Muscle of leg (tissue), 11 donors: ENCODE data around the gene KCNH4. TPM values are rescaled to one million over a fixed set of nuclear protein-coding genes. Genes with fewer than 3 reads are reported as not detected.

Experiments used
- DNase-seq: peaks from one replicate; pipeline ENCODE4 v3.0.0; 2013
- H3K27ac ChIP-seq: one replicate; pipeline ENCODE4 v1.5.1; 2013; ENCODE audit warnings: mild to moderate bottlenecking, low read length, control low read depth
- H3K27me3 ChIP-seq: one replicate; pipeline ENCODE4 v1.6.1; 2013; ENCODE audit warnings: low read length; ENCODE audit not compliant: control insufficient read depth, insufficient read depth
- H3K36me3 ChIP-seq: one replicate; pipeline ENCODE4 v1.6.1; 2013; ENCODE audit warnings: low read length; ENCODE audit not compliant: control insufficient read depth, insufficient read depth
- H3K4me1 ChIP-seq: one replicate; pipeline ENCODE4 v1.6.1; 2013; ENCODE audit warnings: low read length; ENCODE audit not compliant: control insufficient read depth, insufficient read depth
- H3K4me3 ChIP-seq: one replicate; pipeline ENCODE4 v1.5.1; 2013; ENCODE audit warnings: low read length, control low read depth
- H3K9me3 ChIP-seq: replicated peaks from 2 replicates; pipeline ENCODE4 v1.6.1; 2013; ENCODE audit warnings: low read depth, low read length; ENCODE audit not compliant: control insufficient read depth
- WGBS: methylation state at CpG from one replicate; pipeline ENCODE4 v1.1.5; 2013; ENCODE audit warnings: missing lambda C conversion rate; ENCODE audit not compliant: insufficient coverage; 5-methylcytosine and 5-hydroxymethylcytosine counted together
- polyA plus RNA-seq, 8 donors: library from polyadenylated mRNA; unstranded; fragments of 120-200 nt; gene quantifications; one replicate each; pipeline versions ENCODE4 v1.2.1 to v1.2.3, GENCODE V29; 2013; ENCODE audit warnings: inconsistent platforms in 1 of 8, low replicate concordance in 1 of 8; ENCODE audit not compliant: insufficient read length in 8 of 8, insufficient read depth in 1 of 8
- total RNA-seq: library from RNA; stranded (reverse); fragments of 120-200 nt; gene quantifications from one replicate; pipeline ENCODE4 v1.2.4, GENCODE V29; 2013

Gene KCNH4
- total and polyA plus RNA-seq, 9 donors, result 0.04 to 0.05 (median 0.05) TPM; not detected in 6

DNA sequence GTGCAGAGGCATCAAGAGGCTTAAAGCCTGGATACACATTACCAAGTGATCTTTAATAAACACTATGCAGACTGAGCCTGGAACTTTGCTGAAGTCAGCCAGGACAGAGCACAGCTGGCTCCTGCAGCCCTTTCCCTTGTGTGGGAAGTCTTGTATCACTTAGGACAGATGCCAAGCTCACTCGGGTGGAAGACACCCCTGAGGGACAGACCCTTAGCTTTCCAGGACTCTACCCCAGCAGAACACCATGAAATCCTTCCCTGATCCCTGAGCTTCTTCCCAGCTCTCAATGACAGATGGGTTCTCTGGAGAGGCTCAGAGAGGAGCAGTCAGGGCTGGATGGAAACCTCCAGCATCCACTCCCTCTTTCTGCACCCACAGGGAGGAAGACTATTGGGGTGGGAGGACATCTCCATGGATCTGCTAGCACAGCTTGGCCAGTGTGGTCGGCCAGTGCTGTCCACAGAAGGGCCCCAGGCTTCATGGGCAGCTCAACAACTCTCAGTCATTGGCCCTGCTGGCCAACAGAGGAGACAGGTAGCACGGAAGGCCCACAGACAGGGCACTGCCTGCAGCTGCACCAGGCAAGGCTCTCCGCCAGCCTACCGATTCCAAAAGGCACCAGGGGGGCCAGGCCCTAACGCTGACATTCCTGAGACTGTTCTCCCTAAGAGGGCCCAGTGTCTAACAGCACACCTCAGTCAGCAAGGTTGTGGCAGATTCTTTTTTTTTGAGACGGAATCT, 42.0 kb downstream of the KCNH4 start:
- DNase-seq, result peak; percentile 55
- Histone ChIP-seq H3K36me3 (peaks cover 26% of the 10 kb centered on the region), H3K27me3 (no peaks in the 10 kb centered on the region), H3K9me3 (no peaks in the 10 kb centered on the region), H3K4me3 (no peak overlapping the region), H3K27ac (peak overlapping the region; percentile 22), H3K4me1 (peaks cover 52% of the 10 kb centered on the region)
- 60% methylated on average over 5 of the region's 7 CpGs for WGBS

GRCh38 chr17:42136654-42137051, 44.3 kb downstream of the KCNH4 start:
- Histone ChIP-seq H3K36me3 (peaks cover 19% of the 10 kb centered on the region), H3K27ac (peak overlapping the region; percentile 8), H3K9me3 (no peaks in the 10 kb centered on the region), H3K4me1 (peaks cover 46% of the 10 kb centered on the region), H3K4me3 (no peak overlapping the region), H3K27me3 (no peaks in the 10 kb centered on the region)
- WGBS, result no CpG with 5 or more reads among the region's 3 CpGs
- DNase-seq, result no peak

- Histone ChIP-seq H3K36me3 (peaks cover 16% of the 10 kb centered on the region), H3K4me3 (no peak overlapping the region), H3K27me3 (no peaks in the 10 kb centered on the region), H3K9me3 (no peaks in the 10 kb centered on the region), H3K4me1 (peaks cover 44% of the 10 kb centered on the region), H3K27ac (peak overlapping the region; percentile 8)
- DNase-seq, result peak; percentile 74
- WGBS, result 69% methylated on average over 6 of the region's 15 CpGs
Measured at GRCh38 chr17:42135664-42136653, 45.0 kb downstream of the KCNH4 start.

DNA sequence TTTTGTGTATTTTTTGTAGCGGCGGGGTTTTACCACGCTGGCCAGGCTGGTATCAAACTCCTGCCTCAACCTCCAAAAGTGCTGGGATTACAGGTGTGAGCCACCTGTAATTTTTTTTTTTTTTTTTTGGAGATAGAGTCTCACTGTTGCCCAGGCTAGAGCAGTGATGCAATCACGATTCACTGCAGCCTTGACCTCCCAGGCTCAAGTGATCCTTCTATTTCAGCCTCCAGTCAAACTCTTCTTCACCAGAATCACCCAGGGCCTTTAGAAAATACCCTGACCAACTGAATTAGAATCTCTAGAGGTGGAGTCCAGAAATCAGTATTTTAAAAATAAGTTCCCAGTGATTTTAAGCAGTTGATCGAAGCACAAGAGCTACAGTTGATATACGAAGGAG, 45.8 kb downstream of the KCNH4 start:
- Histone ChIP-seq H3K9me3 (no peaks in the 10 kb centered on the region), H3K27me3 (no peaks in the 10 kb centered on the region), H3K36me3 (peaks cover 19% of the 10 kb centered on the region), H3K27ac (peak overlapping the region; percentile 0), H3K4me1 (peaks cover 51% of the 10 kb centered on the region), H3K4me3 (no peak overlapping the region)
- 100% methylated on average over 1 of the region's 6 CpGs for WGBS
- no peak for DNase-seq

DNA sequence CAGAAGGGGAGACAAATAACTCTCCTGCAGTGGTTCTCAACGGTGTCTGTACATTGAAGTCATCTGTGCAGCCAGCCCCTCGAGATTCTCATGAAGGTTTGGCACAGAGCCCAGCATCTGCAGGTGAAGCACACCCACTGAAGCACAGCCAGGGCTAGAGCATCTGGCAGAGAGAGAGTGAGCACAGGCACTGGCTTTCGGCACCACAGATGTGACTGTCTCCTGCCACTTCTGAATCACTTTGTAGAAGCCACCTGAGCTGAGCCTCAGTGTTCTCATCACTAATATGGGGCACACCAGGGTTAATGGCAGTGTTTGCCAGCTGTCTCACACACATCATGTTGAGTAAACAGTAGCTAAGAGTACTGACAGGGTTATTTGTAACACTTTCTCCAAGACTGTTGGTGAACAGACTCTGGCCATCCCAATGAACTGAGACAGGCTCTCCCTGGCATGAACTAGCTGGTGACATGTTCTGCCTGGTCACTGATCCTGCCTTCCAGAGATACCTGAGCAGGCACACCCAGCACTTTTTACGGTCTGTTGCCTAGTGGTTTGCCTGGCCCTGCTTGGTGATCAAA, 47.4 kb downstream of the KCNH4 start:
- WGBS, result 33% methylated on average over 3 of the region's 4 CpGs
- no peak overlapping the region for H3K4me3 ChIP-seq
- peaks cover 35% of the 10 kb centered on the region for H3K36me3 ChIP-seq
- DNase-seq, result no peak
- H3K27ac ChIP-seq, result peak overlapping the region; percentile 56
- H3K9me3 ChIP-seq, result no peaks in the 10 kb centered on the region
- peaks cover 37% of the 10 kb centered on the region for H3K4me1 ChIP-seq
- no peaks in the 10 kb centered on the region for H3K27me3 ChIP-seq

GRCh38 chr17:42132941-42133340, 48.0 kb downstream of the KCNH4 start:
- no peak overlapping the region for H3K4me3 ChIP-seq

DNA sequence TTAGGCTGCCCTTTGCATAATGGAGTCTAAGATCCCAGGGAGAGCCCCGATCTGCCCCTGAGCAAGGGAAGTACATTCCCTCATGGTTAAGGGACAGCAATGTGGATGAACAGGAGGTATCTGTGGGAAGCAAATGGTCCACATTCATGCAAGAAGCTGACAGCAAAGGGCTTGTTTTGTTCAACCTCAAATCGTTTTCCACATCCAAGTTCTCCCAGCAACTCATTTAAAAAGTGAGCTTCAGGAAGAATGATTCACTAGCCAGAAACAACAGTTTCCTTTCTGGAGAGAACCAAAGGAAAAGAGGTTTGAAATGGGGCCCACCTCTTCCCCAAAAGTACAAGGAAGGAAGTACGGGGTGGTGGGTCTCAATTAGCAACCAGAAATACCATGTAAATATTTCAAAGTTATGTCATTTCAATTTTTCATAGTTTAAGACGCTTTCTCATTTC, 48.9 kb downstream of the KCNH4 start:
- H3K27me3 ChIP-seq, result no peaks in the 10 kb centered on the region
- H3K36me3 ChIP-seq, result peaks cover 47% of the 10 kb centered on the region
- no peak for DNase-seq
- no peak overlapping the region for H3K4me3 ChIP-seq
- 80% methylated on average over 1 of the region's 4 CpGs for WGBS
- H3K4me1 ChIP-seq, result peaks cover 31% of the 10 kb centered on the region
- H3K9me3 ChIP-seq, result no peaks in the 10 kb centered on the region
- H3K27ac ChIP-seq, result peak overlapping the region; percentile 59

More at GRCh38 chr17:42132941-42133340, 48.0 kb downstream of the KCNH4 start:
- Histone ChIP-seq H3K9me3 (no peaks in the 10 kb centered on the region), H3K36me3 (peaks cover 41% of the 10 kb centered on the region), H3K4me1 (peaks cover 31% of the 10 kb centered on the region), H3K27me3 (no peaks in the 10 kb centered on the region), H3K27ac (peak overlapping the region; percentile 56)
- no peak for DNase-seq
- 37% methylated on average over 3 of the region's 3 CpGs for WGBS

DNA sequence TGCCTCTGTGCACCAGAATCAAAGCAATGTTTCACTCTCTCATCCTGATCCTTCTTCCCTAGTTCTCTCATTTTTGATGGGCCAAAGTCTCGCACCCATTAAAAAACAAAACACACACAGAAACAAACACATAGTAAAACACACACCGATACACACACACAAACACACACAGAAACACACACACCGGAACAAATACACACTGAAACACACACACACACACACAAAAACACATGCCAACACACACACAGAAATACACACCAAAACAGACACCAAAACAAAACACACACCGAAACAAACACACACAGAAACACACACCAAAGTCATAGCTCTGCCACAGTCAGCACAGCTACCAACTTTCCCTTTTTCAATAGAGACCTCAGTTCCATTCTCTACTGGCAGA, 49.7 kb downstream of the KCNH4 start:
- 93% methylated on average over 3 of the region's 4 CpGs for WGBS
- DNase-seq, result no peak
- H3K27me3 ChIP-seq, result no peaks in the 10 kb centered on the region
- no peak overlapping the region for H3K4me3 ChIP-seq
- H3K27ac ChIP-seq, result peak overlapping the region; percentile 59
- H3K4me1 ChIP-seq, result peaks cover 27% of the 10 kb centered on the region
- peaks cover 51% of the 10 kb centered on the region for H3K36me3 ChIP-seq
- no peaks in the 10 kb centered on the region for H3K9me3 ChIP-seq

- Histone ChIP-seq H3K9me3 (no peaks in the 10 kb centered on the region), H3K27ac (peak overlapping the region; percentile 16), H3K4me1 (peaks cover 26% of the 10 kb centered on the region), H3K4me3 (no peak overlapping the region), H3K27me3 (no peaks in the 10 kb centered on the region), H3K36me3 (peaks cover 53% of the 10 kb centered on the region)
- DNase-seq, result no peak
- 87% methylated on average over 10 of the region's 16 CpGs for WGBS
Measured at GRCh38 chr17:42130310-42130936, 50.5 kb downstream of the KCNH4 start.
